Measurements from ENCODE around the gene VPS45.
"Not testable (repeated sequence)": the region's sequence is repeated elsewhere in the genome, so short reads cannot be mapped to it uniquely, and the experiment has no call there.

Gene VPS45

GRCh38 chr1:150118716-150119115, 51.1 kb downstream of the VPS45 start:
- DNase-seq (ENCODE audit: low read depth) = no peak
- TF ChIP-seq CTCF (IDR thresholded peaks at IDR 0.05; ENCODE audit: control insufficient read depth, extremely low read depth, insufficient read depth) = no peak
- H3K4me3 ChIP-seq (ENCODE audit: low read depth, low read length) = no peak overlapping the region

GRCh38 chr1:150121236-150121862, 53.8 kb downstream of the VPS45 start:
- H3K4me3 ChIP-seq (ENCODE audit: low read depth, low read length) = no peak overlapping the region
- DNase-seq (ENCODE audit: low read depth) = peak; percentile 10
- no peak for TF ChIP-seq CTCF (IDR thresholded peaks at IDR 0.05; ENCODE audit: control insufficient read depth, extremely low read depth, insufficient read depth)

DNA sequence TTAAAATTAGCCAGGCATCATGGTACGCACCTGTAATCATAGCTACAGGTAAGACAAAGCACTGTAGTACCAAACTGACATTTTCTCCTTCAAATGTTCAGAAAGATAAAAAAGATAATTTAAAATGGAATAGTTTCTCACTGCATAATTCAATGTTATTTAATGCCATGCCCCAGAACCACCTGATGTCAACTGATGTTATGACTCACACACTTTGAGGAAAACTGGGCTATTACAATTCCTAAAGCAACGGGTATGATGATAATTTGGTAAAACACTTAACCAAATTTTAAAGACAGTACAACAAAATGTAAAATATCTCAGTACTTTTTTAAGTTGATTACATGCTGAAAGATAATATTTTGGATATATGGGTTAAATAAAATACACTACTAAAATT, 59.2 kb downstream of the VPS45 start:
- DNase-seq (ENCODE audit: low read depth) = no peak
- no peak overlapping the region for H3K4me3 ChIP-seq (ENCODE audit: low read depth, low read length)
- no peak for TF ChIP-seq CTCF (IDR thresholded peaks at IDR 0.05; ENCODE audit: control insufficient read depth, extremely low read depth, insufficient read depth)

DNA sequence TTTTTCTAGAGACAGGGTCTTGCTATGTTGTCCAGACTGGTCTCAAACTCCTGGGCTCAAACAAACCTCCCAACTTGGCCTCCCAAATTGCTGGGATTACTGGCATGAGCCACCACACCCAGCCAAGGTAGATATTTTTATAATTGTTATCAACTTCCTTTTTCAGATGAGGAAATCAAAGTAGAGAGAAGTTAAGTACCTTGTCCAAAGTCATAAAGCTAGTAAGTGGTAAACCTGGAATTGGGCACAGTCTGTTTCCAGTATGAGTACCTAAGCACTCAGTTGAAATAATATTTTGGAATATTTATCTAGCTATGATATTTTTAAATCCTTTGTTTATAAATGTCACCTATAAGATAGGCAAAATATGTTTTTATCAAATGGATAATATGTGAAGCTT, 59.9 kb downstream of the VPS45 start:
- no peak for TF ChIP-seq CTCF (IDR thresholded peaks at IDR 0.05; ENCODE audit: control insufficient read depth, extremely low read depth, insufficient read depth)
- DNase-seq (ENCODE audit: low read depth) = no peak
- no peak overlapping the region for H3K4me3 ChIP-seq (ENCODE audit: low read depth, low read length)

GRCh38 chr1:150127868-150128267, 60.3 kb downstream of the VPS45 start:
- no peak for TF ChIP-seq CTCF (IDR thresholded peaks at IDR 0.05; ENCODE audit: control insufficient read depth, extremely low read depth, insufficient read depth)

GRCh38 chr1:150132372-150132771, 64.8 kb downstream of the VPS45 start:
- H3K4me3 ChIP-seq (ENCODE audit: low read depth, low read length) = no peak overlapping the region
- TF ChIP-seq CTCF (IDR thresholded peaks at IDR 0.05; ENCODE audit: control insufficient read depth, extremely low read depth, insufficient read depth) = no peak
- no peak for DNase-seq (ENCODE audit: low read depth)

More at GRCh38 chr1:150127868-150128267, 60.3 kb downstream of the VPS45 start:
- DNase-seq (ENCODE audit: low read depth) = no peak
- no peak overlapping the region for H3K4me3 ChIP-seq (ENCODE audit: low read depth, low read length)

GRCh38 chr1:150134537-150134936, 67.0 kb downstream of the VPS45 start:
- no peak for DNase-seq (ENCODE audit: low read depth)
- H3K4me3 ChIP-seq (ENCODE audit: low read depth, low read length) = no peak overlapping the region
- TF ChIP-seq CTCF (IDR thresholded peaks at IDR 0.05; ENCODE audit: control insufficient read depth, extremely low read depth, insufficient read depth) = no peak

DNA sequence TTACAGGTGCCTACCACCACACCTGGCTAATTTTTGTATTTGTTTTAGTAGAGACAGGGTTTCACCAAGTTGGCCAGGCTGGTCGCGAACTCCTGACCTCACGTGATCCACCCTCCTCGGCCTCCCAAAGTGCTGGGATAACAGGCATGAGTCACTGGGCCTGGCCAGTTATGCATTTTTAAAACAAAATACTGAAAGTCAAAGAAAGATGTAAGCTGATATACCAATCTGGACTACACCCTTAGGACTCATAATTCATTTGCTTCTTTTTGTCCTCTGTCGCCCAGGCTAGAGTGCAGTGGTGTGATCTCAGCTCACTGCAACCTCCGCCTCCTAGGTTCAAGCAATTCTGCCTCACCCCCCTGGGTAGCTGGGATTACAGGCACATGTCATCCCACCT, 67.8 kb downstream of the VPS45 start:
- DNase-seq (ENCODE audit: low read depth); H3K4me3 ChIP-seq (ENCODE audit: low read depth, low read length): not testable (repeated sequence)
